HUES6 (cell line): ENCODE measurements around the gene CUBN.

Source experiments
- H3K27ac ChIP-seq: 2 replicates; pipeline ENCODE4 v1.7.0; 2013; ENCODE audit warnings: low read depth, mild to moderate bottlenecking, low read length, inconsistent platforms
- H3K27me3 ChIP-seq: 2 replicates; pipeline ENCODE4 v1.6.1; 2013; ENCODE audit warnings: low read length; ENCODE audit not compliant: control insufficient read depth, insufficient read depth
- H3K36me3 ChIP-seq: 2 replicates; pipeline ENCODE4 v1.6.1; 2013; ENCODE audit warnings: low read length; ENCODE audit not compliant: control insufficient read depth, insufficient read depth
- H3K4me1 ChIP-seq: 2 replicates; pipeline ENCODE4 v1.6.1; 2013; ENCODE audit warnings: low read length; ENCODE audit not compliant: control insufficient read depth, insufficient read depth
- H3K4me3 ChIP-seq: 2 replicates; pipeline ENCODE4 v1.5.1; 2013; ENCODE audit warnings: low read depth, low read length
- H3K9ac ChIP-seq: one replicate; pipeline ENCODE4 v1.6.1; 2013; ENCODE audit warnings: mild to moderate bottlenecking, low read length
- H3K9me3 ChIP-seq: 2 replicates; pipeline ENCODE4 v1.6.1; 2013; ENCODE audit warnings: low read depth, low read length; ENCODE audit not compliant: control insufficient read depth, insufficient read depth

CUBN gene

GRCh38 chr10:16965740-16966447 lies 163.7 kb downstream of the CUBN start:
- Histone ChIP-seq H3K9ac (no peak overlapping the region), H3K27ac (no peak overlapping the region), H3K4me3 (no peak overlapping the region), H3K36me3 (no peaks in the 10 kb centered on the region), H3K9me3 (no peaks in the 10 kb centered on the region), H3K4me1 (peaks cover 27% of the 10 kb centered on the region), H3K27me3 (no peaks in the 10 kb centered on the region)

- Histone ChIP-seq H3K4me3 (no peak overlapping the region), H3K27me3 (no peaks in the 10 kb centered on the region), H3K9ac (no peak overlapping the region), H3K27ac (no peak overlapping the region), H3K36me3 (no peaks in the 10 kb centered on the region), H3K9me3 (no peaks in the 10 kb centered on the region), H3K4me1 (peaks cover 27% of the 10 kb centered on the region)
Measured at GRCh38 chr10:16965344-16965616, 164.3 kb downstream of the CUBN start.

GRCh38 chr10:16964576-16965343 lies 164.9 kb downstream of the CUBN start:
- H3K4me1 ChIP-seq, result peaks cover 27% of the 10 kb centered on the region
- no peaks in the 10 kb centered on the region for H3K9me3 ChIP-seq
- H3K36me3 ChIP-seq, result no peaks in the 10 kb centered on the region
- no peaks in the 10 kb centered on the region for H3K27me3 ChIP-seq
- H3K27ac ChIP-seq, result no peak overlapping the region
- no peak overlapping the region for H3K9ac ChIP-seq
- no peak overlapping the region for H3K4me3 ChIP-seq

GRCh38 chr10:16960551-16960950 lies 169.1 kb downstream of the CUBN start:
- no peaks in the 10 kb centered on the region for H3K27me3 ChIP-seq
- H3K4me3 ChIP-seq, result no peak overlapping the region
- no peak overlapping the region for H3K27ac ChIP-seq
- no peaks in the 10 kb centered on the region for H3K36me3 ChIP-seq
- no peak overlapping the region for H3K9ac ChIP-seq
- H3K9me3 ChIP-seq, result no peaks in the 10 kb centered on the region
- H3K4me1 ChIP-seq, result no peaks in the 10 kb centered on the region

- H3K9me3 ChIP-seq, result no peaks in the 10 kb centered on the region
Measured at GRCh38 chr10:16957038-16957437, 172.6 kb downstream of the CUBN start.

GRCh38 chr10:16954280-16955030 lies 175.2 kb downstream of the CUBN start:
- Histone ChIP-seq H3K27me3 (no peaks in the 10 kb centered on the region), H3K4me3 (no peak overlapping the region), H3K27ac (no peak overlapping the region), H3K36me3 (no peaks in the 10 kb centered on the region), H3K9ac (no peak overlapping the region), H3K4me1 (peaks cover 19% of the 10 kb centered on the region), H3K9me3 (no peaks in the 10 kb centered on the region)

More at GRCh38 chr10:16957038-16957437, 172.6 kb downstream of the CUBN start:
- Histone ChIP-seq H3K9ac (no peak overlapping the region), H3K36me3 (no peaks in the 10 kb centered on the region), H3K27ac (no peak overlapping the region), H3K27me3 (no peaks in the 10 kb centered on the region), H3K4me1 (peaks cover 3% of the 10 kb centered on the region), H3K4me3 (no peak overlapping the region)

GRCh38 chr10:16953270-16953669 lies 176.3 kb downstream of the CUBN start:
- H3K4me3 ChIP-seq, result no peak overlapping the region
- H3K9ac ChIP-seq, result no peak overlapping the region
- H3K27me3 ChIP-seq, result no peaks in the 10 kb centered on the region
- H3K27ac ChIP-seq, result no peak overlapping the region
- H3K36me3 ChIP-seq, result no peaks in the 10 kb centered on the region
- no peaks in the 10 kb centered on the region for H3K9me3 ChIP-seq
- peaks cover 19% of the 10 kb centered on the region for H3K4me1 ChIP-seq

- Histone ChIP-seq H3K36me3 (no peaks in the 10 kb centered on the region), H3K27ac (no peak overlapping the region), H3K27me3 (no peaks in the 10 kb centered on the region), H3K4me1 (peaks cover 19% of the 10 kb centered on the region), H3K9ac (no peak overlapping the region), H3K9me3 (no peaks in the 10 kb centered on the region), H3K4me3 (no peak overlapping the region)
Measured at GRCh38 chr10:16952610-16953009, 177.0 kb downstream of the CUBN start.

- H3K36me3 ChIP-seq, result no peaks in the 10 kb centered on the region
- peaks cover 19% of the 10 kb centered on the region for H3K4me1 ChIP-seq
- no peak overlapping the region for H3K9ac ChIP-seq
- no peaks in the 10 kb centered on the region for H3K9me3 ChIP-seq
- no peak overlapping the region for H3K4me3 ChIP-seq
- H3K27me3 ChIP-seq, result no peaks in the 10 kb centered on the region
- no peak overlapping the region for H3K27ac ChIP-seq
Measured at GRCh38 chr10:16952080-16952479, 177.5 kb downstream of the CUBN start.

- Histone ChIP-seq H3K9me3 (no peaks in the 10 kb centered on the region), H3K4me3 (peak overlapping the region; percentile 29; the same call in 1 of the 2 replicates), H3K27me3 (no peaks in the 10 kb centered on the region), H3K9ac (peak overlapping the region; percentile 9), H3K27ac (peak overlapping the region; percentile 37; the same call in 1 of the 2 replicates), H3K36me3 (no peaks in the 10 kb centered on the region), H3K4me1 (peaks cover 19% of the 10 kb centered on the region)
Measured at GRCh38 chr10:16950656-16951601, 178.7 kb downstream of the CUBN start.
